ENCODE data around the gene BCL7A.
"Not testable (repeated sequence)": the region's sequence is repeated elsewhere in the genome, so short reads cannot be mapped to it uniquely, and the experiment has no call there.

Gene BCL7A

GRCh38 chr12:122028165-122028904 is 6.7 kb downstream of the BCL7A start:
- DNase-seq, result no peak

GRCh38 chr12:122028905-122029560 is 7.3 kb downstream of the BCL7A start:
- no peak for DNase-seq

- no peak for DNase-seq
Measured at GRCh38 chr12:122029620-122030423, 8.1 kb downstream of the BCL7A start.

GRCh38 chr12:122030424-122031035 is 8.8 kb downstream of the BCL7A start:
- DNase-seq, result no peak

GRCh38 chr12:122031342-122032216 is 9.9 kb downstream of the BCL7A start:
- DNase-seq, result no peak

GRCh38 chr12:122032580-122032979 is 10.9 kb downstream of the BCL7A start:
- DNase-seq, result no peak

- no peak for DNase-seq
Measured at GRCh38 chr12:122035292-122035691, 13.6 kb downstream of the BCL7A start.

GRCh38 chr12:122036153-122036552 is 14.5 kb downstream of the BCL7A start:
- no peak for DNase-seq

GRCh38 chr12:122040579-122041386 is 19.1 kb downstream of the BCL7A start:
- DNase-seq, result no peak

- not testable (repeated sequence) for DNase-seq
Measured at GRCh38 chr12:122041458-122041857, 19.8 kb downstream of the BCL7A start.

- DNase-seq, result no peak
Measured at GRCh38 chr12:122042910-122043309, 21.2 kb downstream of the BCL7A start.

- DNase-seq, result no peak
Measured at GRCh38 chr12:122043476-122043875, 21.8 kb downstream of the BCL7A start.

- DNase-seq, result no peak
Measured at GRCh38 chr12:122045262-122045661, 23.6 kb downstream of the BCL7A start.

- DNase-seq, result no peak
Measured at GRCh38 chr12:122046145-122046544, 24.5 kb downstream of the BCL7A start.

GRCh38 chr12:122048151-122048550 is 26.5 kb downstream of the BCL7A start:
- DNase-seq, result no peak

GRCh38 chr12:122049827-122050226 is 28.1 kb downstream of the BCL7A start:
- no peak for DNase-seq

- DNase-seq, result no peak
Measured at GRCh38 chr12:122050706-122051105, 29.0 kb downstream of the BCL7A start.

- no peak for DNase-seq
Measured at GRCh38 chr12:122051231-122051876, 29.7 kb downstream of the BCL7A start.

- no peak for DNase-seq
Measured at GRCh38 chr12:122052285-122052684, 30.6 kb downstream of the BCL7A start.

GRCh38 chr12:122054842-122055520 is 33.3 kb downstream of the BCL7A start:
- no peak for DNase-seq
